A673 (cell line): ENCODE data around the gene SCN2A. TPM values are rescaled to one million over a fixed set of nuclear protein-coding genes. Genes with fewer than 3 reads are reported as not detected.

Source experiments
- BruUV-seq: library from RNA; stranded (reverse); fragments of 400-500 nt; replicated peaks from 2 replicates; lab custom pipeline; 2021; lab: Mats Ljungman, UMichigan
- CTCF ChIA-PET: fragments of 300-600 bp; sonication (Branson Sonifier 250); formaldehyde crosslinking; loops from one replicate; lab custom pipeline; 2022; ENCODE audit warnings: antibody characterized with exemption; lab: Charles Lee
- POLR2A ChIA-PET: fragments of 300-600 bp; sonication (Branson Sonifier 250); formaldehyde crosslinking; loops from one replicate; lab custom pipeline; 2022; ENCODE audit warnings: antibody characterized with exemption; ENCODE audit not compliant: low non-redundant PET; lab: Charles Lee
- DNase-seq: peaks from one replicate; pipeline ENCODE4 v3.0.0-alpha.2; 2015; ENCODE audit warnings: low spot score
- H3K27ac ChIP-seq: fragments of 200-600 bp; sonication (generic); 2 replicates; pipeline ENCODE4 v1.5.1; 2016; ENCODE audit warnings: mixed run types, low read depth, mild to moderate bottlenecking, mixed read lengths, antibody characterized with exemption, low read length; ENCODE audit not compliant: poor library complexity, severe bottlenecking
- H3K27me3 ChIP-seq: fragments of 200-600 bp; sonication (generic); replicated peaks from 2 replicates; pipeline ENCODE4 v1.6.1; 2017; ENCODE audit warnings: mixed run types, low read depth, mild to moderate bottlenecking, mixed read lengths, antibody characterized with exemption, low read length; ENCODE audit not compliant: insufficient read depth, poor library complexity
- H3K36me3 ChIP-seq: fragments of 200-600 bp; sonication (generic); 2 replicates; pipeline ENCODE4 v1.6.1; 2016; ENCODE audit warnings: mixed run types, mild to moderate bottlenecking, mixed read lengths, antibody characterized with exemption, low read length; ENCODE audit not compliant: insufficient read depth, poor library complexity, severe bottlenecking
- H3K4me1 ChIP-seq: fragments of 200-600 bp; sonication (generic); 2 replicates; pipeline ENCODE4 v1.6.1; 2017; ENCODE audit warnings: mixed run types, mild to moderate bottlenecking, mixed read lengths, antibody characterized with exemption, low read length; ENCODE audit not compliant: insufficient read depth, poor library complexity, severe bottlenecking
- H3K4me3 ChIP-seq: fragments of 200-600 bp; sonication (generic); 2 replicates; pipeline ENCODE4 v1.5.1; 2016; ENCODE audit warnings: low read depth, mixed run types, mild to moderate bottlenecking, mixed read lengths, low read length; ENCODE audit not compliant: poor library complexity, severe bottlenecking
- H3K9me3 ChIP-seq: fragments of 200-600 bp; sonication (generic); 2 replicates; pipeline ENCODE4 v1.6.1; 2016; ENCODE audit warnings: mixed run types, low read depth, mild to moderate bottlenecking, mixed read lengths, antibody characterized with exemption, low read length; ENCODE audit not compliant: poor library complexity, severe bottlenecking
- EZH2 ChIP-seq: fragments of 200-600 bp; sonication (generic); IDR thresholded peaks from 2 replicates; pipeline ENCODE4 v1.6.1; 2017; ENCODE audit warnings: borderline replicate concordance, low read depth, mild to moderate bottlenecking, mixed read lengths, antibody characterized with exemption, low read length; ENCODE audit not compliant: poor library complexity, severe bottlenecking
- intact Hi-C: fragments of 100-400 bp; cut with micrococcal nuclease; formaldehyde crosslinking; loops from one replicate; pipeline ENCODE4 v1.10.0; 2022; ENCODE audit not compliant: unreplicated experiment
- total RNA-seq: library from RNA; stranded (reverse); gene quantifications from 2 replicates; pipeline ENCODE4 v1.2.3, GENCODE V29; 2021
- TF ChIP-seq, protein P1 (sequence below): fragments of 300-800, 200-600 bp; sonication (generic); conservative IDR thresholded peaks from 2 replicates; pipeline ENCODE4 v1.5.1; 2017; ENCODE audit warnings: low read depth, mild to moderate bottlenecking, antibody characterized with exemption, low read length, moderate library complexity, mixed read lengths

Gene SCN2A
- total RNA-seq, 1 experiment from 2014 or later, result 0.73 TPM

DNA sequence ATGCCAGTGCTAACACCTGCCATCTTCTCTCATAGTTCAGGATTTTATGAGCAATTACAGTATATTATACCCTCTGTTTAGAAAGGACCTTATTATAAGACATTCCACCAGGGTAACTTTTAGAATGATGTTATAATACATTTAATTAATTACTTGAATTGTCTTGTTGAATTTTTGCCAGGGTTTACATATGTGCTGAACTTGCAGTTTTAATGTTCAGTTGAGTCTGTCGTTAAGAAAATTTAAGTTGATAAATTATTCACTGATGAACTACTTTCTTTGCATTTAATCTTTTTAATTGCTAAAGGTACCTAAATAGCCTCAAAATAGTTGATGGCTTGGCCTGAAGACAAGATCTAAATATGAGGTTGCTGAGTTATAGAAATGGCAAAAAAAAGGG, 68.1 kb downstream of the SCN2A start:
- DNase-seq, result no peak
- TF ChIP-seq, protein P1, sequence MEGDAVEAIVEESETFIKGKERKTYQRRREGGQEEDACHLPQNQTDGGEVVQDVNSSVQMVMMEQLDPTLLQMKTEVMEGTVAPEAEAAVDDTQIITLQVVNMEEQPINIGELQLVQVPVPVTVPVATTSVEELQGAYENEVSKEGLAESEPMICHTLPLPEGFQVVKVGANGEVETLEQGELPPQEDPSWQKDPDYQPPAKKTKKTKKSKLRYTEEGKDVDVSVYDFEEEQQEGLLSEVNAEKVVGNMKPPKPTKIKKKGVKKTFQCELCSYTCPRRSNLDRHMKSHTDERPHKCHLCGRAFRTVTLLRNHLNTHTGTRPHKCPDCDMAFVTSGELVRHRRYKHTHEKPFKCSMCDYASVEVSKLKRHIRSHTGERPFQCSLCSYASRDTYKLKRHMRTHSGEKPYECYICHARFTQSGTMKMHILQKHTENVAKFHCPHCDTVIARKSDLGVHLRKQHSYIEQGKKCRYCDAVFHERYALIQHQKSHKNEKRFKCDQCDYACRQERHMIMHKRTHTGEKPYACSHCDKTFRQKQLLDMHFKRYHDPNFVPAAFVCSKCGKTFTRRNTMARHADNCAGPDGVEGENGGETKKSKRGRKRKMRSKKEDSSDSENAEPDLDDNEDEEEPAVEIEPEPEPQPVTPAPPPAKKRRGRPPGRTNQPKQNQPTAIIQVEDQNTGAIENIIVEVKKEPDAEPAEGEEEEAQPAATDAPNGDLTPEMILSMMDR, result no peak
- TF ChIP-seq EZH2, result no peak
- POLR2A ChIA-PET, result no interaction called here
- Histone ChIP-seq H3K4me1 (no peaks in the 10 kb centered on the region), H3K27ac (no peak overlapping the region), H3K9me3 (no peaks in the 10 kb centered on the region), H3K27me3 (no peaks in the 10 kb centered on the region), H3K4me3 (no peak overlapping the region), H3K36me3 (no peaks in the 10 kb centered on the region)
- BruUV-seq, result no TSS peak
- CTCF ChIA-PET, result no interaction called here
- intact Hi-C loops, result loop anchor here (5.0 kb wide), 2 partner anchors 70 to 290 kb away; partner anchors contain the start of gene SCN2A

DNA sequence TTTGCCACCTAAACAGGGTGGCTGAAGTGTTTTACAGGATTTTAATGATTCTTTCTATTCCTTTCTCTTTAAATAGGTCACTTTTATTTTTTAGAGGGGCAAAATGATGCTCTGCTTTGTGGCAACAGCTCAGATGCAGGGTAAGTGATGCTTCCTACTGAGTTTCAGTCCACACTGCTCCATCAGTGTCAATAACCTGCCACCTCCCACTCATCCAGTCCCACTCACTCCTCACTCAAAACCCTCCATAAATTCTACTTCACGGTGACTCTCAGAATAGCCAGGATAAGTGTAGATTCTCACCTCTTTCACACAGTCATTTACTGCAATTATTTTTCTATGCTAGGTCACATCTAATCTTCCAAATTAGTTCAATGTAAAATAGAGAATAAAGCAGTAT, 72.7 kb downstream of the SCN2A start:
- H3K4me3 ChIP-seq, result no peak overlapping the region
- POLR2A ChIA-PET, result no interaction called here
- CTCF ChIA-PET, result no interaction called here

DNA sequence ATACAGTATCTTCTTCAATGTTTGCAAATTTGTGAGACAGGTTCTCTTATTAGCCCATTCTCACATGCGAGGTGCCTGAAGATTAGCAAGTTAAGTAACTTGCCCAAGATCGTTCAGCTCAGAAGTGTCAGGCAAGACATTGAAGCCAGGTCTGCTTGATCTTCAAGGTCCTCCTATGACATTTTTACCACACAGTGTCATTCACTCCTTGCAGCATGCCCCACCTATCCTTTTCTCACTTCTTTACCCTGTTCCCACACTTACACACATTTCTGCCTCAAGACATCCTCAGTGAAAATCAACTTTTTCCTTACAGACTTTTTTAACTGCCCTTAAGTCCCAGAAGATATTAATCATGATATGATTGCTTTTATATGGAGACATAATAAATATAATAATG, 73.8 kb downstream of the SCN2A start:
- Histone ChIP-seq H3K36me3 (no peaks in the 10 kb centered on the region), H3K9me3 (no peaks in the 10 kb centered on the region), H3K27ac (no peak overlapping the region), H3K4me3 (no peak overlapping the region), H3K27me3 (no peaks in the 10 kb centered on the region), H3K4me1 (no peaks in the 10 kb centered on the region)
- ChIA-PET CTCF (no interaction called here), POLR2A (no interaction called here)
- intact Hi-C loops, result no loop called here
- BruUV-seq, result no TSS peak
- DNase-seq, result no peak
- no peak for TF ChIP-seq EZH2
- TF ChIP-seq, protein P1, result no peak

More for the DNA sequence above, 72.7 kb downstream of the SCN2A start:
- Histone ChIP-seq H3K9me3 (no peaks in the 10 kb centered on the region), H3K4me1 (no peaks in the 10 kb centered on the region), H3K36me3 (no peaks in the 10 kb centered on the region), H3K27me3 (no peaks in the 10 kb centered on the region), H3K27ac (no peak overlapping the region)
- BruUV-seq, result no TSS peak
- no peak for TF ChIP-seq EZH2
- DNase-seq, result no peak
- intact Hi-C loops, result no loop called here

DNA sequence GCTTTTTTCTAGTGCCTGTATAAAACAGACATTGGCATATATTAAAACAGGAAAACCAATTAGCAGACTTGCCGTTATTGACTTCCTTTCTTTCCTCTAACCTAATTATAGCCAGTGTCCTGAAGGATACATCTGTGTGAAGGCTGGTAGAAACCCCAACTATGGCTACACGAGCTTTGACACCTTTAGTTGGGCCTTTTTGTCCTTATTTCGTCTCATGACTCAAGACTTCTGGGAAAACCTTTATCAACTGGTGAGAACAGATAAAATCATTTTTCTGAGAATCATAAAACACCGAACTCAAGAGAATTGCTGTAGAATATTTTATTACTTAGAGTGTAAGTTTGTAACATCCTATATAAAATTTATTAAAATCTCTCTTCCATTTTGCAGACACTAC, 74.3 kb downstream of the SCN2A start:
- CTCF ChIA-PET, result no interaction called here
- no TSS peak for BruUV-seq
- DNase-seq, result no peak
- intact Hi-C loops, result no loop called here
- no peaks in the 10 kb centered on the region for H3K27me3 ChIP-seq
- H3K27ac ChIP-seq, result no peak overlapping the region
- H3K36me3 ChIP-seq, result no peaks in the 10 kb centered on the region
- no peaks in the 10 kb centered on the region for H3K9me3 ChIP-seq
- H3K4me1 ChIP-seq, result no peaks in the 10 kb centered on the region
- TF ChIP-seq EZH2, result no peak
- TF ChIP-seq, protein P1, result no peak
- H3K4me3 ChIP-seq, result no peak overlapping the region
- POLR2A ChIA-PET, result no interaction called here
